Small intestine (tissue), 7 donors: Measurements from ENCODE around the gene SETBP1. TPM values are rescaled to one million over a fixed set of nuclear protein-coding genes. Genes with fewer than 3 reads are reported as not detected.

Source experiments
- DNase-seq, 2 donors: peaks; one replicate each; pipeline versions ENCODE4 v3.0.0 to v3.0.0-alpha.2; 2013
- FAIRE-seq: peaks from 2 replicates; lab custom pipeline; 2012; peaks lifted over from hg19 to GRCh38; lab: Jason Lieb, UNC
- H3K27ac ChIP-seq, 3 donors: one replicate each; pipeline ENCODE4 v1.5.1; 2013; ENCODE audit warnings: low read length in 2 of 3, mild to moderate bottlenecking in 2 of 3, control low read depth in 1 of 3, inconsistent platforms in 1 of 3, low read depth in 1 of 3, moderate library complexity in 1 of 3
- H3K27me3 ChIP-seq, 3 donors: one replicate each; pipeline ENCODE4 v1.6.1; 2013; ENCODE audit warnings: low read length in 3 of 3, inconsistent platforms in 1 of 3; ENCODE audit not compliant: control insufficient read depth in 3 of 3, insufficient read depth in 3 of 3
- H3K36me3 ChIP-seq, 3 donors: one replicate each; pipeline ENCODE4 v1.6.1; 2013; ENCODE audit warnings: low read length in 3 of 3, inconsistent platforms in 1 of 3, low read depth in 1 of 3, mild to moderate bottlenecking in 1 of 3, moderate library complexity in 1 of 3; ENCODE audit not compliant: control insufficient read depth in 3 of 3, insufficient read depth in 2 of 3
- H3K4me1 ChIP-seq, 3 donors: one replicate each; pipeline ENCODE4 v1.6.1; 2013; ENCODE audit warnings: low read length in 2 of 3, inconsistent platforms in 1 of 3, low read depth in 1 of 3, mild to moderate bottlenecking in 1 of 3, moderate library complexity in 1 of 3; ENCODE audit not compliant: control insufficient read depth in 3 of 3, insufficient read depth in 2 of 3
- H3K4me3 ChIP-seq, 3 donors: one replicate each; pipeline ENCODE4 v1.5.1; 2013; ENCODE audit warnings: low read length in 3 of 3, control low read depth in 1 of 3, inconsistent platforms in 1 of 3, low read depth in 1 of 3, mild to moderate bottlenecking in 1 of 3, moderate library complexity in 1 of 3
- H3K9me3 ChIP-seq, 2 donors: one replicate each; pipeline ENCODE4 v1.6.1; 2013; ENCODE audit warnings: low read depth in 1 of 2, low read length in 1 of 2; ENCODE audit not compliant: control insufficient read depth in 2 of 2, insufficient read depth in 1 of 2
- WGBS, 3 donors: extraction: QIAGEN DNeasy Blood & Tissue Kit; methylation state at CpG; one replicate each; pipeline ENCODE4 v1.1.7; 2013; 5-methylcytosine and 5-hydroxymethylcytosine counted together
- polyA plus RNA-seq, 4 donors: library from polyadenylated mRNA; stranded (reverse) in 3 of 4; unstranded in 1 of 4; fragments of 200-250 nt in 3 of 4; fragments of 120-200 nt in 1 of 4; gene quantifications; one replicate each; pipeline versions ENCODE4 v1.2.1 to v1.2.3, GENCODE V29; 2013
- donor health status: healthy with polysubstance abuse.
- donor health status: control.
- donor health status: control.
- donor health status: Bipolar disorder and iron deficiency.
- donor health status: healthy.

SETBP1 gene
- polyA plus RNA-seq, 4 donors, result 0.54 to 5.8 (median 1.8) TPM; not detected in 1

GRCh38 chr18:45090526-45091140 lies 409.9 kb downstream of the SETBP1 start:
- FAIRE-seq (no peak), DNase-seq (no peak)
- Histone ChIP-seq H3K27me3 (no peaks in the 10 kb centered on the region), H3K27ac (no peak overlapping the region), H3K36me3 (no peaks in the 10 kb centered on the region), H3K4me1 (no peaks in the 10 kb centered on the region), H3K4me3 (no peak overlapping the region), H3K9me3 (no peaks in the 10 kb centered on the region)
- WGBS, 3 donors, result 90 to 95% (median 94%) methylated on average over 7 of the region's 7 CpGs

GRCh38 chr18:45100321-45101105 lies 419.8 kb downstream of the SETBP1 start:
- H3K4me3 ChIP-seq, result no peak overlapping the region
- no peaks in the 10 kb centered on the region for H3K27me3 ChIP-seq
- no peak for FAIRE-seq
- H3K9me3 ChIP-seq, result no peaks in the 10 kb centered on the region
- no peaks in the 10 kb centered on the region for H3K36me3 ChIP-seq
- whole genome bisulfite sequencing, 3 donors, result 82 to 94% (median 94%) methylated on average over 4 of the region's 4 CpGs
- no peak overlapping the region for H3K27ac ChIP-seq
- DNase-seq, result no peak
- H3K4me1 ChIP-seq, result peaks cover 0 to 25% (median 3%) of the 10 kb centered on the region in 3 donors

- peaks cover 0 to 28% (median 8%) of the 10 kb centered on the region in 3 donors for H3K4me1 ChIP-seq
- no peak overlapping the region for H3K4me3 ChIP-seq
- DNase-seq (peak in 1 of 2 donors; percentile 77), FAIRE-seq (no peak)
- no peaks in the 10 kb centered on the region for H3K9me3 ChIP-seq
- H3K27me3 ChIP-seq, result no peaks in the 10 kb centered on the region
- WGBS, 3 donors, result 73 to 74% (median 73%) methylated on average over 3 of the region's 3 CpGs
- no peaks in the 10 kb centered on the region for H3K36me3 ChIP-seq
- peak overlapping the region in 1 of 3 donors; percentile 62 for H3K27ac ChIP-seq
Observed at GRCh38 chr18:45102126-45102525, 421.4 kb downstream of the SETBP1 start.

- Histone ChIP-seq H3K27ac (peak overlapping the region in 1 of 3 donors; percentile 66), H3K9me3 (no peaks in the 10 kb centered on the region), H3K4me1 (peaks cover 0 to 28% (median 8%) of the 10 kb centered on the region in 3 donors), H3K27me3 (no peaks in the 10 kb centered on the region), H3K36me3 (no peaks in the 10 kb centered on the region), H3K4me3 (no peak overlapping the region)
- no peak for DNase-seq
- FAIRE-seq, result no peak
- whole genome bisulfite sequencing, 3 donors, result 90 to 91% (median 90%) methylated on average over 6 of the region's 6 CpGs
Observed at GRCh38 chr18:45102863-45103262, 422.2 kb downstream of the SETBP1 start.

- WGBS, 3 donors, result 69 to 74% (median 70%) methylated on average over 5 of the region's 5 CpGs
- peak overlapping the region in 2 of 3 donors; percentile 23 to 66 for H3K27ac ChIP-seq
- peaks cover 0 to 28% (median 8%) of the 10 kb centered on the region in 3 donors for H3K4me1 ChIP-seq
- H3K9me3 ChIP-seq, result no peaks in the 10 kb centered on the region
- no peak overlapping the region for H3K4me3 ChIP-seq
- H3K27me3 ChIP-seq, result no peaks in the 10 kb centered on the region
- FAIRE-seq (no peak), DNase-seq (peak in 1 of 2 donors; percentile 25)
- no peaks in the 10 kb centered on the region for H3K36me3 ChIP-seq
Observed at GRCh38 chr18:45103319-45104048, 422.8 kb downstream of the SETBP1 start.

- H3K9me3 ChIP-seq, result no peaks in the 10 kb centered on the region
- DNase-seq, result no peak
- H3K4me3 ChIP-seq, result no peak overlapping the region
- H3K36me3 ChIP-seq, result no peaks in the 10 kb centered on the region
- 52 to 76% (median 70%) methylated on average over 1 of the region's 1 CpG for WGBS, 3 donors
- H3K27me3 ChIP-seq, result no peaks in the 10 kb centered on the region
- FAIRE-seq, result no peak
- H3K4me1 ChIP-seq, result peaks cover 0 to 28% (median 8%) of the 10 kb centered on the region in 3 donors
- peak overlapping the region in 1 of 3 donors; percentile 19 for H3K27ac ChIP-seq
Observed at GRCh38 chr18:45104049-45104395, 423.3 kb downstream of the SETBP1 start.

- H3K9me3 ChIP-seq, result no peaks in the 10 kb centered on the region
- H3K4me3 ChIP-seq, result no peak overlapping the region
- no peaks in the 10 kb centered on the region for H3K36me3 ChIP-seq
- H3K27me3 ChIP-seq, result no peaks in the 10 kb centered on the region
- DNase-seq (peak in 1 of 2 donors; percentile 34), FAIRE-seq (no peak)
- H3K4me1 ChIP-seq, result peaks cover 0 to 27% (median 4%) of the 10 kb centered on the region in 3 donors
- peak overlapping the region in 1 of 3 donors; percentile 71 for H3K27ac ChIP-seq
- WGBS, 3 donors, result 47 to 77% (median 62%) methylated on average over 2 of the region's 2 CpGs
Observed at GRCh38 chr18:45106331-45106774, 425.7 kb downstream of the SETBP1 start.

- H3K4me1 ChIP-seq, result peaks cover 0 to 21% (median 4%) of the 10 kb centered on the region in 3 donors
- no peak overlapping the region for H3K4me3 ChIP-seq
- H3K27me3 ChIP-seq, result no peaks in the 10 kb centered on the region
- FAIRE-seq, result no peak
- 92 to 100% (median 95%) methylated on average over 1 of the region's 1 CpG for WGBS, 3 donors
- no peak overlapping the region for H3K27ac ChIP-seq
- DNase-seq, result no peak
- H3K9me3 ChIP-seq, result no peaks in the 10 kb centered on the region
- H3K36me3 ChIP-seq, result no peaks in the 10 kb centered on the region
Observed at GRCh38 chr18:45107425-45107824, 426.7 kb downstream of the SETBP1 start.
